HG03378 (cell line): Measurements from ENCODE around the gene DCLK1.

ENCODE experiments used
- ATAC-seq: cut with Tn5 transposase; IDR thresholded peaks from one replicate; pipeline ENCODE4 v1.9.1; 2021; ENCODE audit warnings: mild to moderate bottlenecking, moderate library complexity; ENCODE audit not compliant: unreplicated experiment

DCLK1 gene

DNA sequence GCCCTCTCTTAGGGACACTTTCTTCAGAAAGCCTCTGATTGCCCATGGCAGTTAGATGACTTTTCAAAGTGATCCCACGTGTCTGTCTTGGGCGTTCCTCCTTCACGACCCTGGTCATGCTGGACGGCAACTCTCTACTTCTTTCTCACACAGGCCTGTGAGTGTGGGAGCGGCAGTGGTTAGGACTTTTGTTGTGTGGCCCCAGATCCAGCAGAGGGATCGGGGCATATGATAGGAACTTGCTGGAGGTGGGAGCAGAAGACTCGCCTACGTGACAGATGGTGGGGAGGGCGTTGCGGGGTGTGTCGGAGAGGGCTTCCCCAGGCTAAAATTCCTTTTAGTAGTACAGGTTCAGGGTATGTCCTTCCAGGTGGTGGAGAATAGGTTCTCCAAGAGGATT, 365.2 kb downstream of the DCLK1 start:
- no peak for ATAC-seq

DNA sequence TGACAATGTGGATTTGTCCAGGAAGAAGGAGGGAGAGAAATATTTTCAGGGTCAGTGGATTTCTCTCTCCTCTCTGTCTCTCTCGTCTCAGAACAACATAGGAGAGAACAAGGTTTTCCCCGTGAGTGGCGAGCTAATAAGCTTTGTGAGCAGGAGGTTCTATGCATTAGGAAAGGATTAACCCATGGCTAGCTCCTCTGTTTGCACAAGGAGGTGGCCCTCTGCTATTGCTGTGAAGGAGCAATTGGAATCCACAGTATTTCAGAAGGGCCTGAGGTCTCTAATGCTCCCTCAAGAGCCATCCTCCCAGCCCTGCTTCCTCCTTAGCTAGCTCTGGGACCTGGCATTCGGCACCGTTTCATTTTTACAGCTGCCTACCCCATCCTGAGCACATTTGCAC, 365.8 kb downstream of the DCLK1 start:
- no peak for ATAC-seq

DNA sequence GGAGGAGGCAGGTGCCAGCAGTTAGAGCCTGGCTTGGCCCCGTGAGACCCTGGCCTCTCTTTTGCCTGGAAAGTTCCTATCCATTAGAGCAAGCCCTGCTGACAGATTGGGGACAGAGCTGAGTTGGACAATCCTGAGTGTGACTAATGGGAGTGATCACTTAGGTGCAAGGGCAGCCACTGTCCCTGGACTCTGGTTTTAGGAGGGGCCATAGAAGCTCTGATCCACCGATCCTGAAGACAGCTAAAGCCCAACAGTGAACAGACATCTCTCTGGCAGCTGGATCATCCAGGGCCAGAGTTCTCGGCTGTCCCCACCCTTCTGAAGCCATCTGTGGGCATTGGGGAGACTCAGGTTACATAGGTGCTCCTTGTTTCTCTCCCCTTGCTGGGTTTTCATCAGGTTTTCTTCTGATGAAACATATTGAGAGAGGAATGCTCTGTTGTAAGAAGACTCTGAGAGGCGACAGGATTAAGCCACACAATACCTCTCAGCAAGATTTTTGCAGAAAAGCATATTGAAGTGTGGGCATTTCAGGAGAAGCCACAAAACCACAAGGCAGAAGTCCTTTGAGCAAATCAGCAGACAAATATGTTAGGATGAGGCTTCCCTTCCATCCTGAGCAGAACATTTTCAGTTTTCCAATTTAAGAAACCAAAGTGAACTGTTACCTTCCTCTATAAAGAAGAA, 366.7 kb downstream of the DCLK1 start:
- ATAC-seq, result no peak

DNA sequence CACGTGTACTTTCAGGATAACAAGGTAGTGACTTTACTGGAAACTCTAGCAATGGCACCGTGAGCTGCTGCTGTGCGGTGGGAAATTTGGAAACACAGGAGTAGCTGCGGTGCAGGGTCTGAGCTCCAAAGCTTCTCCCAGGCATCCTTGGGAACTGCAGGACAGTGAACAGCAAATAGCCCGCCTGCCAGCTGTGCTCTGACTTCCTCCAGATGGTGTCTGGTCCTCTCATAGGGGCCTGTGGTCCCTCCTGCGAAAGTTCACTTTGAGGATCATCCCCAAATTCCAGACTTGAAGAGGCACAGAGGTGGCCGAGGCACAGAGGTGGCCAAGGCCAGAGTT, 367.4 kb downstream of the DCLK1 start:
- ATAC-seq, result no peak

DNA sequence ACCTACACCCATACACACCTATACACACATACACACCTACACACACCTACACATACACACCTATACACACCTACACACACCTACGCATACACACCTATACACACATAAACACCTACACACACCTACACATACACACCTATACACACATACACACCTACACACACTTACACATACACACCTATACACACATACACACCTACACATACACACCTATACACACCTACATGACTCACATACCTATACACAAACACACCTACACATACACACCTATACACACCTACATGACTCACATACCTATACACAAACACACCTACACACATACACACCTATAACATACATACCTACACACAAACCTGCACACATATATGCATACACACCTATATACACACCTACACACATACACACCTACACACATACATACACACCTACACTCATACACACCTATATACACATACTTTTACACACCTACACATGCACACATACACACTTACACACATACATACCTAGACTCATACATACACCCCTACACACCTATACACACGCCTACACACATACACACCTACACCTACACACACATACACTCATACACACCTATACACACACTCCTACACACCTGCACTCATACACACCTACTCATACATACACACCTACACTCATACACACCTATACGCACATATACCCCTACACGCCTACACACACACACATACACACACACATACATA, 368.0 kb downstream of the DCLK1 start:
- no peak for ATAC-seq

DNA sequence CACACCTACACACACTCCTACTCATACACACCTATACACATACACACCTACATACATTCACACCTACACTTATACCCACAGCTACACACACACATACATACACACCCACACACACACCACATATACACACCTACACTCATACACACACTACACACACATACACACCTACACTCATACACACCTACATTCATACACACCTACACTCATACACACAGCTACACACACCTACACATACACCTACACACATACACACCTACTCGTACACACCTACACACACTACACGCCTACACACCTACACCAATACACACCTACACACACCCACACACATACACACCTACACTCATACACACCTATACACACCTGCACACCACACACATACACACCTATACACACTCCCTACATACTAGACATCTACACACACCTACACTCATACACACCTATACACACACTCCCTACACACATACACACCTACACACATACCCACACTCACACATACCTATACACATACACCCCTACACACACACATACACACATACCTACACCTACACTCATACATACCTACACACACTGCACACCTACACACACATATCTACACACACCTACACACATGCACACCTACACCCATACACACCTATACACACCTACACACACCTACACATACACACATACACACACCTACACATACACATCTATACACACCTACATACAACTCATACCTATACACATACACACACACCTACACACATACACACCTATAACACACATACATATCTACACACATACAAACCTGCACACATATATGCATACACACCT, 369.5 kb downstream of the DCLK1 start:
- ATAC-seq, result no peak

DNA sequence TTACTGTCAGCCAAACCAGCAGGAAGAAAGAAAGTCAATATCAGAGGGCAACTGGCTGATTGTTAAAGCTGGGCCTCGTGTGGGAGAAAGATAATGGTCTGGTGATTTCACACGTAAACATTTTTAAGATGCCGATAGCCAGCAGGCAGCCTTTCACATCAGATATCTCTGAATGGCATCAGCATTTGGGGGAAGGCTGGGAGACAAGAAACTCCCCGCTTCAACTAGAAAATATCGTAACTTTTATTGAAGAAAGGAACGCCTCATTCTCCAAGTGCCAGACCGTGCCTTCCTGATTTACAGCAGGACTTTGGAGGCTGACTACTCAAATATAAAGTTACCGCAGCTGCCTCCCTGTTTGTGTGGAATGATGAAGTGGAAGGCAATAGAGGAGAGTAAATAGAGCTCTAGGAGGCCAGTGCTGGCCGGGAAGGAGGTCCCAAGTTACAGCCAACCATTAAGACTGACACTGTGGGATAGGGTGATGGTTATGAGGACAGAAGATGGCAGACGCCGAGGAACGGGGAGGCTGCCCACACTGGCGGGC, 370.4 kb downstream of the DCLK1 start:
- no peak for ATAC-seq

DNA sequence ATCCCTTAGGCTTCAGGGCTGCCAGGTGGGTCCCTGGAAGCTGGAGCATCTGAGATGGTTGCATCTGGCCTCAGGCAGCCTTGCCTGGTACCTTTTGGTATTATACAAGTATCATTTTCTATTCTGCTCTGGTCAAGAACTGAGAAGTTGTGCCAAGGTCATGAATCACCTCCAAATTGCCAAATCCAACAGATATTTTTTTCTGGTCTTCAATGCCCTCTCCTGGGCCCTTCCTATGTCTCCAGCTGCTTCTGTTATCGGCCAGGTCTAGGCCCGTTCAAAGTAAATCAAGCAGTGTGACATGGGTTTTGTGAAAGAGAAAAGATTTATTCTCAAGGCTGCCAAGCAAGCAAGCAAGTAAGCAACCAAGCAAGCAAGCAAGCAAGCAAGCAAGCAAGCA, 383.6 kb downstream of the DCLK1 start:
- no peak for ATAC-seq

DNA sequence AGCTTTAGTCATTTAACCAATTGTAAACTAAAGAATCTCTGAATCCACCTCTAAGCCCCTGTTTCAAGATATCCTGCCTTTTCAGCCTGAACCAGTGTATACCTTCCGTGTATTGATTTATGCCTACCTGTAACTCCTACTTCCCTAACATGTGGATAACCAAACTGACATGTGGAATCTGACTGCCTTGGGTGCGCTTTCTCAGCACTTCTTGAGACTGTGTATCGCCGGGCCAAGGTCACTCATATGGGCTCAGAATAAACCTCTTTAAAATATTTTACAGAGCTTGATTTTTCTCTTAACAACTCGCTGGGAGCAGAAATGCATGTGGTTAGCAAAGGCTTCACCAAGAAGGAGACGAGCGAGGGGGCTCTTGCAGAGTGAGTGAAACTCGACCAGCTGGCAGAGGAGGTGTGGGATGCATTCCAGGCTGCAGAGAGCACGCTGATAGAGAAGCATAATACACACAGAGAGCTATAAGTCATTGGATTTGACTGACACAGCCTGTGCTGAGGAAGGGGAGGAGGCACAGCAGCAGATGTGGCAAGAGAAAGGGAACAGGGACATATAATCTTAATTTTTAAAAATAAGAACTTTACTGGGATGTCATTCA, 386.5 kb downstream of the DCLK1 start:
- no peak for ATAC-seq

DNA sequence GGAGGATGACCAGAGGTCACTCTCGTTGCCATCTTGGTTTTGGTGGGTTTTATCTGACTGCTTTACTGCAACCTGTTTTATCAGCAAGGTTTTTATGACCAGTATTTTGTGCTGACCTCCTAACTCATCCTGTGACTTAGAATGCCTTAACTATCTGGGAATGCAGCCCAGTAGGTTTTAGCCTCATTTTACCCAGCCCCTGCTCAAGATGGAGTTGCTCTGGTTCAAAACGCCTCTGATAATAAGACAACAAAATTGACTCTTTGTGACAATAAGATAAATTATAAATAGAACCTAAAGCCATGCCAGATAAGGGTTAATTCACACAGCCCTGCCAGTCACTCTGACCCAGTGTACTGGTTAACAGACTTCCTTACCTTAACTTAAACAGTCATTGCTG, 387.0 kb downstream of the DCLK1 start:
- no peak for ATAC-seq

DNA sequence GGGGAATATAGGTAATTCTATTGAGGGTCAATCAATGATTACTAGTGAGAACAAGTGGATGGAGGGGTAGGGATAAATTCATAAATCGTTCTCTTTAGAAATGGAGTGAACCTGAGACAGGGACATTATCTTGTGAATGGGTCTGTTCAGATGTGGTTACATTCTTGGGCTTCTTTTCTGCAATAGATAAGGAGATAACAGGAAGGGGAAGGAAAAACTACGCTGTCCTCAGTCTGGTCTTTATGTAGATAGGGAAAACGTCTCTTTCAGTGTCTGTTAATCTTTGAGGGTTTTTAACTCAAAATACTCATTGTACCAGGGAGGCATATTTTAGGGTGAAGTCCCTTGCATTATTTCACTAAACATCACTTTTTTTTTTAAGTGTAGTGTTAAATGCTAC, 388.0 kb downstream of the DCLK1 start:
- no peak for ATAC-seq

DNA sequence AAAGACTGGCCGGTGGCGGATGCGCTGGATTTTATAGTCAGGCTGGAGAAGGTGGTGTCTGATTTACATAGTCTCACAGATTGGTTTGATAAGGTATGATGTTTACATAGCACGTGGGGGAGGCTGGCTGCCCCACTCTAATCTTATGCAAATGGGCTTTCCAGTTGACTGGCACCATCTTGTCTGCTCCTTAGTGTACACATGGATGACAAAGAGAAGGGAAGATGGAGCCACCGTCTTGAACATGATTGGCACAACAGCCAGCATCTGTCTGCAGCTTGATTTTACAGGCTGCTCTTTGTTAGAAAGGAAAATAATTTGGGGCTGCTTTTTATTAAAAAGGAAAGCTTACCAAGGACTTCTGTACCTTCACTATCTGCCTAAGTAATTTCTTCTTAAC, 389.5 kb downstream of the DCLK1 start:
- no peak for ATAC-seq

DNA sequence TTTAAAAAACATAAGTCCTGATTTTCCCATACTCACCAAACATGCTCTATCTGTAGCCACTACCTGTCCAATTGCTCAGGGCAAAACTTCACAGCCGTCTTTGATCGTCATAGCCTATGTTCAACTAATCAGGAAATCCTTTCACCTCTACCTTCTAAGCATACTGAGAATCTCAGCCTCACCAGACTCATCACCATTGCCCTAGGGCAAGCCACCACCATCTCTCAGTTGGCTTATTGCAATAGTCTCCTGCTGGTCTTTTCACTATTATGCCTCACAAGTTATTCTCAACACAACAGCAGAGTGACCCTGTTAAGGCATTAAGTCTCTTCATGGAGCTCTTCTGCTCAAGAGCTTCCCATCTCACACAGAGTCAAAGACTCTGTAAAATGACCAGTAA, 394.3 kb downstream of the DCLK1 start:
- ATAC-seq, result no peak

DNA sequence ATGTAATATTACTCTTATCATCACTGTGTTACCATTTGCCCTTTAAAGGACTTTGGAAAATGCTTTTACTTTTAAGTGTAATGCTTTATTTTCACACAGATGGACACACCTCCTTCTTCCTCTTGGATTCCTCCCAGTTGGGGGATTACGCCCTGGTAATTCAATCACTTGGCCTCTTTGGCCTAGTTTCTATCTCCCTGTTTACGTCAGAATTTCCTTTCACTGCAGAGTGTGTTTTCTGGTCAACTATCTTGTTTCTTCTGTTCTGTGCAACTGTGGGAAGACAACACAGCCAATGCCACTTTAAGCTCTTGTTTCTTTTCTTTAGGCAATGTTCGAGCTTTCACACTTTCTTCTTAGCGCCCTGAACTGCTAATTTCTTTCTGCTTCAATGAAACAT, 397.4 kb downstream of the DCLK1 start:
- ATAC-seq, result no peak

DNA sequence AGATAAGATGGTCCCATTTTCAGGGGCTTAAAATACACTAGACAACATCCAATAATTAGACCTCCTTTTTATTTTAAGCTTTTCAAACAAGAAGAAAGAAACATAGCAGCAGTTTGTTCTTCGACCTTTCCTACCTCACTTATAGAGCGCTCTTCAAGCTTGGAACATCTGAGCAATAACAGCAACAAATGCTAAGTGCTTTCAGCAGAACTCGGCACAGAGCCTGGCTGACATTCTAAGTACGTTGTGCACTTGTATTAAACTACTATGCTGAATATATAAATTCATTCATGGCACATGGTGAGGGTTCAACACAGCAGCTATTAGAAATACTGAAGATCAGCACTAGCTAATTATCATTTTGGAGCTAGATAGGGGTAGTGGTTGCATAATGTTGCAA, 398.6 kb downstream of the DCLK1 start:
- no peak for ATAC-seq

DNA sequence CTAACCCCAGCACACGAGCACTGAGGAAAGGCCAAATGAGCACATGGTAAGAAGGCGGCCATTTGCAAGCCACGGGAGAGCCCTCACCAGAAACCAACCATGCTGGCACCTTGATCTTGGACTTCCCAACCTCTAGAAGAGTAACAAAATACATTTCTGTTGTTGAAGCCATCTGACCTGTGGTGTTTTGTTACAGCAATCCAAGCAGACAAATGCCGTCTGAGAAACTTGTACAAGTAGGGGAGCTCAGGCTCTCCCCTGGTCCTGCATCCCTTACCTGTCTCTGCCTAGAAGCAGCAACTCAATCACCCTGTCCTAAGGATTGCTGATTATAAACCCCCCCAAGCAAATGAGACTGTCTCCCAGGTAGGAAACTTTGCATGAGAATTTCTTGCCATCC, 399.7 kb downstream of the DCLK1 start:
- no peak for ATAC-seq

DNA sequence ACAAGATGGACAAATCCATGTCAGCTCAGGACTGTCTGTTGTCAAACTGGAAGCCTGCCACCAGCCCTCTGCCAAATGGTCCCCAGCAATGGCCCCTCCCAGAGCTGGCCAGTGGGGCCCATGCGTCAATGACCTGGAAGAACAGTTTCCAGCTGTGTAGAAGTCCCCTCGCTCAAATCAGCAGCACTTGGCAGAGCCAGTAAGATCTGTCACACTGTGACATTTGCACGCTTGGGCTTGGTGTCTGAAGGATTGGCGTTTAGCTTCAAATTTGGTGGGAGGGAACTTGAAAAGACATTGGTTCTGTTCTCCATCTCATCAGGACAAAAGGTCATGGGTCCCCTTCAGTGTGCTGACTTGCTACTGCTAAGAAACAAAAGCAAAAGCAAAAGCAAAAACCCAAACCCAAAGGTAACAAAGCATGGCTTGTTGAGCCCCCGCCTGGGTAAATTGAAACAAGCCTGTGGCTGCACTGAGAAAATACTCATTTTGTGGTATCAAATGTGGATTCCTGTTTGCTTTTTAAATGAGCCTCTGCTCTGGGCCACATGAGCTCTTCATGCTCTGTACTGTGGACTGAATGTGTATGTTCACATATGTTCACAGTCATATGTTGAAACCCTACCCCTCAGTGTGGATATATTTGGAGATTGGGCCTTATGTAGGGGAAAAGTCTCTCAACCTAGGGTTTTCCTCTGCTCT, 401.1 kb downstream of the DCLK1 start:
- ATAC-seq, result no peak

DNA sequence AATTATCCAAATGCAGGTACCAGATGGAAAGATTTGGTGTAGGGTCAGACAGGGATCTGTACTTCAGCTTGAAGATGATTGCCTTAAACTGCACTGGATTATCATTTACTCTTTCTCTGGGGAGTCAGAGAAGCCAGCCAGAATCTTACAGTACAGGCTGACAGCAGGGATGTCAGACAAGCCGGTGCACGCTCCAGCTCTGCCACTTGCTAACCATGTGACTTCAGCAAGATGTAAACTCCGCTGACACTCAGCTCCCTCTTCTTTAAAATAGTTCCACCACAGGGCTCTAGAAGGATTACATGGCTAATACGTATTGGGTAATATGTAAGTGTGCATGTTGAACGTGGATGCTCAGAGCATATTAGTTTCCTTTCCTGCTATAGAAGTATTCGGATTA, 403.3 kb downstream of the DCLK1 start:
- no peak for ATAC-seq

DNA sequence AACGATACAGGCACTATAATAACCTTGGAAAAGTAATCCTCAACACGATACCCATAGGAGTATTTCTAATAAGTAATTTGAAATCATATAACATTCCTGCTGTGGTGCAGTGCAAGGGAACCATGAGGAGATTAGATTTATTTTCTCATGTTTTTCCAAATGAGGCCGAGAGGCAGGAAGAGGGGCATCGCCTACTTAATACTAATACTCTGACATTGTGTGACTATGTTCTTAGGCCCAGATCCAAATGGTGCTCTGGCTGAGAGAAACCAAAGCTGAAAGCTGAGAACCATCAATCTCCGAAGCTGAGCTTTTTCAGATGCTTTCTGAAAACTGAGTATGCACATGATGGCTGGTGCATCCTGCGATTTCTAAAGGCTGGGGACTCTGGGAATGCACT, 406.7 kb downstream of the DCLK1 start:
- ATAC-seq, result no peak

DNA sequence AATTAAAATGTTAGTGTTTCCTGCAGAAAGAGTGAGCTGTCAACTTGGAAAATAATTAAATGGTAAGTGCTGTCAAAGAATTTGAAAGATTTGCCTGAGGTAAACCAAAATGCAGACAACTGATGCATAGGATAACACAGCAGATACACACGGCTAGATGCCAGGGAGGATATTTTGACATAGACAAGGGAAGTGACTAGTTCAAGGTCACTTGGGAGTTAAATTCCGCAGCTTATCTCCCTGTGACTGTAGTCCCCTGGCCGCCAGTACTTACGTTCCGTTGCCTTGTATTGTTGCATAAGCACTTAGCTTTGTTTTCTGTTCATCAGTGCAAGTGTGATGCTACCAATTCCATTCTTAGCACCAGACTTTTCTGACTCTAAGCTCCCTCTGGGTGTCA, 407.4 kb downstream of the DCLK1 start:
- no peak for ATAC-seq

DNA sequence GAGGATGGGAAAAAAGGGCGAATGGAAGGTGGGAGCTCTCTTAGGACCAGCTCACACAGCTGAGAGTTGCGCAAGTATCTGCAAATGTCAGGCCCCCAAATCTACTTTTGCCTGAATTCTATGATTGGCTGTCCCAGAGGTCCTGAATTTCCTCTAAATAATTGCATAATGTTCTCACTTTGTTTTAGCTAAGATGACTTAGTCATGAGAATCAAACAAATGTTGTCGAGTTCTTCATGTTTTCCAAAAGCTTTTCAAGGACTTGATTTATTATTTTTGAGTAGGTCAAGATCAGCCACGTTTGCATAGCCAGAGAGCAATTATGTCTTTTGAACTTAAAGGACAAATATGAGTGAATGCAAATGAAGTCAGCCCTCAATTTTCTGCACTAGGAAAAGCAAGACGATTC, 408.1 kb downstream of the DCLK1 start:
- no peak for ATAC-seq
